ENCODE results near the gene BTG2.
A peak's percentile ranks its signal among the peaks of the same experiment; 100 is the strongest.
"Not testable (repeated sequence)": the region's sequence is repeated elsewhere in the genome, so short reads cannot be mapped to it uniquely, and the experiment has no call there.

BTG2 gene

DNA sequence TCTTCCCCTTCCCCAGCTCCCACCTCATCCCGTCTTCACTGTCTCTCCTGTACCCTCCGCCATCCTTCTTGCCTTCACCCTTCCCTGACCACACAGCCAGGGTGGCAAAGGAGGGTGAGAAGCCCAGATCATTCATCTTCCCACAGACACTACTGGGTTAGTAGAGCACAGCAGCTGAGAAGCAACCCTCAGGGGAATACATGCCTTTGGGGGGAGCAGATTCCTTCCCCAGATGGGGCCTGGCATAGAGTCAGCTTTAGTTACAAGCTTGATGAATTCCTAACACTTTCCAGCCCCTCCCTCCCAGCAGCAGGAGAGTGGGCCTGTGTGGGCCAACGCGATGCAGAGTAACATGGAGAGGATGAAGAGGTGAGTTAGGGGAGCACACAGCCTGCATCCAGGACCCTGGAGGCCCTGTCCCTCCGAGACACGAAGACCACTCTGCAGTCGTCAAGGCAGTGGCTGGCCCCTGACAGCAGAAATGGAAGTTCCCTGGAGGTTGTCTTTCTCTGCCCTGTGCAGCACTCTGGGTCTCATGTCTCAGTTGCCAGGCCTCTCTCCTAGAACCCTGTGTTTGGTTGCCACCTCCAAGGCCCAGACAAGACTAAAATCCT lies 8.8 kb upstream of the BTG2 start:
- no peak for DNase-seq

DNA sequence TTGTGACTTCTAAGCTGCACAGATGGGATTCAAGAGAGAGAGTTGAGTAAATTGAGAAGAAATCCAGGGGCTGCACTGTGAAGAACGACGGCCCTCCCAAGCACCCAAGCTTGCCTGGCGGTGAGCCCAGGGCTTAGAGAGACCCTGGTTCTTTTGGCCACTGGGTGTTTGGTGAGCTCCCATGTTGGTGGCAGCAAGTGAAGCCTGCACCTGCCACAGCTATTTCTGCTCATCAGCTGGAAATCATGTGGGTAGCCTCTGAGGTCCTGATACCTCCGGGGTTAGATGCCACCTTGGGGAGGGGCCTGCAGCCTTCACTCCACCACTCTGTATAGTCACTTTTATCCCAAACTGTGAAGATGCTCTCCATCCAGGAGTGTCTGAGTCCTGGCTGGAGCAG lies 6.2 kb upstream of the BTG2 start:
- DNase-seq, result no peak

GRCh38 chr1:203299719-203300429 lies 5.4 kb upstream of the BTG2 start:
- DNase-seq, result not testable (repeated sequence)

DNA sequence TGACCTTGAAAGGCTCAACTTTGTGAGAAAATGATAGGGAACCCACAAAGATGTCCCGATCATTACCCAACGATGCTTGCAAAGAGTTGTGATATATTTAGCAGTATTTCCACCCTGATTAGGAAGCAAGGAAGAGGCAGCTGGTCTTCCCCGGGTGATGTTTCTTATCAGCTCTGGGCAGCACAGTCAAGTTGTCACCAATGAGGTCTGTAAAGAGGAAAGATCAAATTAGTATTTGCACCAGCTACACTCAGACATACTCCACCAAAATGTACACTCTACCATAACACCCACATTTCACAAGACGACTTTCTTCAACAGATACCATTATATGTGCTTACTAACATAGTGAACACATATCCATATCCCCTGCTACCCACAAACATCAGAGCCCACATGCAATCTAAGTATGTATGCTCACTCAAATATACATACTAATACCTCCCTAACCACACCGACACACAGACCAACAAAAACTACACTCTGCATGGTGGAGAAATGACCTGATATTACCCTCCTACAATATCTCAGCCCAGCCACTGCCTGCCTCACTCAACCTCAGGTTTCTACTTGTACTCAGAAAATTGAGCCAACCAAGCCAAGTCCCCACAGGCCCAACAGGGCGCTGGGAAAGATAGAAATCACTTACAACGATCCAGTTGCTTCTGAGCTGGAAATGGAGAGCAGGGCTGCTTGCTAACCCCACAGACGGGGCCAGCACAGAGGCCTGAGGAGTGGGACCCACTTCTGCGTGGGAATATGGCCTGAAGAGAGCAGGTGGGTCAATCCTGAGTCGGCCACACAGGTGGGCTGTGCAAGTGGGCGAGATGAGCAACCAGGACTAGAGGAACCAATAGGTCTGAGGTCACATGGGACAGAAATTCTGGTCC lies 4.6 kb upstream of the BTG2 start:
- DNase-seq, result peak; percentile 91

GRCh38 chr1:203301331-203301668 lies 4.0 kb upstream of the BTG2 start:
- no peak for DNase-seq

DNA sequence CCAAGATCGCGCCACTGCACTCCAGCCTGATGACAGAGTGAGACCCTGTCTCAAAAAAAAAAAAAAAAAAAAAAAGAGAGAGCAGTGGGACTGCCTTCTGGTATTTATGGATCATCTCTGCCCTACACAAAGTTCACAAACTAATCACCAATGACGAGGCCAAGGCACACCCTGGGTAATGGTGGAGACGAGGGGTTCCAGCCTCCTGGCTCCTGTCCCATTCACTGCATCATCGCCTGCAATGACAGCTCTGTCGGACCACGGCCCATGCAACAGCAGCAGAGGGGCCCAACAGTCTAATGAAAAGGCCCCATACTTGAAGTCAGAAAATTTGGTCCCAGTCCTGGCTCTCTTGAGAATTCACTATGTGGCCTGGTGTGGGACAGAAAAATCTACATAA lies 2.9 kb upstream of the BTG2 start:
- no peak for DNase-seq

DNA sequence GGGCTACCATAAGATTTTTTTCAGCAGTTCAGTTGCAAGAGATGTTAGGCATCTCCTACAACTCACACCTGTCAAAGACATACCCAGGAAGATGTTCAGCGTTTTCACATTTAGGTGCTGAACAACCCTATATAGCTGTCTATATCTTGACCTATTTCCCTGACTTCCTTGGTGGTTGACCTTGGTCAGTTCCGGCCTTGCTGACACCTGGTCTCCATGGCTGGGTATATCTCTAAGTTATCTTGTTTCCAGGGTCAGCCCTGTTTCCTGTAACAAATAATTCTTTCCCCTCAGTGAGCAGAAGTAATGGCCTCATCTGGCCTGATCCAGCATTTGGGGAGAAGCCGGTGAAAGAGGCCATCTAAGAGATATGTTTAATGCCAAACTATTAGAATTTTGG lies 2.4 kb upstream of the BTG2 start:
- no peak for DNase-seq

- DNase-seq, result no peak
Observed at GRCh38 chr1:203304391-203304918, 864 bp upstream of the BTG2 start.

DNA sequence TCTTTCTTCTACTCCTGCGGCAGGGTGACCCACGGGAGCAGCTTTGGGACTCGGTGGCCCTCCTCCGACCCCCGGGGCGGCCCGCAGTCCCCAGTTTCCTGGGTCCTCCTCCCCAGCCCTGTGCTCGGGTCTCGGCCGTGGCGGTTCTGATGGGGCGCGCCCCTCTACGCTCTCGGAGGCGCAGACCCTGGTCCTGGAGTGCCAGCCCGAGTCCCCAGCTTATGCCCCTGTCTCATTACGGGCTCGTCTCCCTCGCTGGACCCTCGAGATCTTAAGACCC lies 430 bp downstream of the BTG2 start:
- DNase-seq, result no peak

DNA sequence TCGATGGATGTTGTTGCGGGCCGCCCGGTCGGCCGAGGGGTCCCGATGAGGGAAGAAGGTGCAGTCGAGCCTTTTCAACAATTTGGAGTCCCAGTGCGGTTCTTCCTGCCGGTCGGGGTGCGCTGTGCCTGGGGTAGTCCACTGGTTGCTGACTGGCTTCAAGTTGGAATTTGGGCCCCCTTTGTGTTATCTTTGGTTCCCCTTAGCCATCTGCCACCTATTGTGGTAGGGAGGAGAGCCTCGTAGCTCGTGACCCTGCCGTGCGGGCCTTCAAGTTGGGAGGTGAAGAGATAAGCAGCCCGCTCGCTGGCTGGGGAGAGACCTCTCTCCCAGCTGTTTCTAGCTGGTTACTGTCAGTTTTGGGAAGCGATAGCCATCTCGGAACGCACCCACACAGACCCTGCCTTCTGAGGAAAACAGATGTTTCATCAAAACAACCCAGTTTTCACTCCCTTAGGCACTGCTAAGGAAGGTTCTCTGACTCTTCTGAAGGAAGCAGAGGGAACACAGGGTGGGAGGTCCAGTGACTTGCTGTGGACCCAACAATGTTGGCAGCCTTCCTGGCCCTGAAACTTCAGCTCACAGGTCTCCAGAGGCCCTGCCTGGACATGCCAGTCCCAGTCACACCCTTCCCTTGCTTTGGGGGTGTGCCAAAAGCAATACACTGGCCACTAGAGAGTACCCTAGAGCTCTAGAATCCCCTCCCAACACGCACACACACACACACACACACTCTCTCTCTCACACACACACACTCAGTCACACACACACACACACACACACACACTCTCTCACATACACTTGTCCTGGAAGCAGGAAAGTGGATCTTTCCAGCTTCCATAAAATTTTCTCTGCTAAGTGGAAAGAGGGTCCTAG lies 1.0 kb downstream of the BTG2 start:
- peak; percentile 86 for DNase-seq

DNA sequence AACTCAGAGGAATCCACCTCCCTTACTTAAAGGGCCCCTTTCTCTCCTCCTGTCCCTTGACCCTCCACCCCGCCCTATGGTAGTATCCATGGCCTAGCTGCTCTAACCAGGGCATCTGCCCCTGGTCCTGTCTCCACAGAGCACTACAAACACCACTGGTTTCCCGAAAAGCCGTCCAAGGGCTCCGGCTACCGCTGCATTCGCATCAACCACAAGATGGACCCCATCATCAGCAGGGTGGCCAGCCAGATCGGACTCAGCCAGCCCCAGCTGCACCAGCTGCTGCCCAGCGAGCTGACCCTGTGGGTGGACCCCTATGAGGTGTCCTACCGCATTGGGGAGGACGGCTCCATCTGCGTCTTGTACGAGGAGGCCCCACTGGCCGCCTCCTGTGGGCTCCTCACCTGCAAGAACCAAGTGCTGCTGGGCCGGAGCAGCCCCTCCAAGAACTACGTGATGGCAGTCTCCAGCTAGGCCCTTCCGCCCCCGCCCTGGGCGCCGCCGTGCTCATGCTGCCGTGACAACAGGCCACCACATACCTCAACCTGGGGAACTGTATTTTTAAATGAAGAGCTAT lies 1.7 kb downstream of the BTG2 start:
- no peak for DNase-seq

- no peak for DNase-seq
Observed at GRCh38 chr1:203307641-203308126, 2.4 kb downstream of the BTG2 start.

DNA sequence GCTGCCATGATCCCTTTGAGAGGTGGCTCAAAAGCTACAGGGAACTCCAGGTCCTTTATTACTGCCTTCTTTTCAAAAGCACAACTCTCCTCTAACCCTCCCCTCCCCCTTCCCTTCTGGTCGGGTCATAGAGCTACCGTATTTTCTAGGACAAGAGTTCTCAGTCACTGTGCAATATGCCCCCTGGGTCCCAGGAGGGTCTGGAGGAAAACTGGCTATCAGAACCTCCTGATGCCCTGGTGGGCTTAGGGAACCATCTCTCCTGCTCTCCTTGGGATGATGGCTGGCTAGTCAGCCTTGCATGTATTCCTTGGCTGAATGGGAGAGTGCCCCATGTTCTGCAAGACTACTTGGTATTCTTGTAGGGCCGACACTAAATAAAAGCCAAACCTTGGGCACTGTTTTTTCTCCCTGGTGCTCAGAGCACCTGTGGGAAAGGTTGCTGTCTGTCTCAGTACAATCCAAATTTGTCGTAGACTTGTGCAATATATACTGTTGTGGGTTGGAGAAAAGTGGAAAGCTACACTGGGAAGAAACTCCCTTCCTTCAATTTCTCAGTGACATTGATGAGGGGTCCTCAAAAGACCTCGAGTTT lies 3.1 kb downstream of the BTG2 start:
- DNase-seq, result no peak

- DNase-seq, result no peak
Observed at GRCh38 chr1:203308923-203309331, 3.6 kb downstream of the BTG2 start.

GRCh38 chr1:203311368-203312301 lies 6.3 kb downstream of the BTG2 start:
- DNase-seq, result peak; percentile 97

GRCh38 chr1:203314025-203314759 lies 8.9 kb downstream of the BTG2 start:
- not testable (repeated sequence) for DNase-seq

- no peak for DNase-seq
Observed at GRCh38 chr1:203316626-203317093, 11.3 kb downstream of the BTG2 start.

GRCh38 chr1:203317429-203318228 lies 12.3 kb downstream of the BTG2 start:
- no peak for DNase-seq

- DNase-seq, result no peak
Observed at GRCh38 chr1:203318229-203318517, 12.9 kb downstream of the BTG2 start.

Measured in hematopoietic multipotent progenitor cell treated with erythropoietin and hydrocortisone succinate and interleukin-3 and kit ligand, for 4 days (in vitro differentiated cells).